ENCODE results near the gene ZNF569. TPM values are rescaled to one million over a fixed set of nuclear protein-coding genes. Genes with fewer than 3 reads are reported as not detected.

Gene ZNF569
- total and polyA plus RNA-seq, 2 experiments from 2014 or later, result 7.9 to 18.7 TPM

DNA sequence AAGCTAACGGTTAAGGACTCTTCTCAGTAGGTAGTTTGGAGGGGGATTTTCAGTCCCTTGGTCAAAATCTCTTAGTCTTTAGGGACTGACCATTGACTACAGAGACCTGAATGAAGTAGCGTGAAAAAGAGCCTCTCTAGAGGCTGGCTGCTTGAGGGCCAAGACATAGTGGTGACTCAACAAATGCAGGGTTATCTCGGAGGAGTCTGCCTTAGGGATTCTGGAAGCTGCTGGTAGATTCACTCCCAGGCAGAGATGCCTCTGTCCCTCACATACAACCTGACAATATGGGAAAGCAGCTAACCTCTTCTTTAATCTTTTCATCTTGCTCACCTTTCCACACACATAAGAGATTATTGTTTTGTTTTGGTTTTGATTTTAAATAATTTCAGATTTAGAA is 44.6 kb upstream of the ZNF569 start:
- Mint-ChIP-seq H3K9me3 (no peaks in the 10 kb centered on the region), H3K27me3 (ENCODE audit: insufficient read depth, low read depth, poor library complexity) (no peaks in the 10 kb centered on the region), H3K36me3 (ENCODE audit: low read depth) (peaks cover 59% of the 10 kb centered on the region), H3K4me3 (no peak overlapping the region), H3K4me1 (peaks cover 3% of the 10 kb centered on the region; the same call in 2 of the 3 replicates), H3K27ac (no peak overlapping the region)
- H3K4me1 ChIP-seq (ENCODE audit: insufficient read depth), result no peaks in the 10 kb centered on the region; the same call in 1 of the 2 replicates
- no peak overlapping the region for H2AFZ ChIP-seq
- H3K27me3 ChIP-seq (ENCODE audit: insufficient read depth), result no peaks in the 10 kb centered on the region
- no peaks in the 10 kb centered on the region for H4K20me1 ChIP-seq (replicated peaks; ENCODE audit: insufficient read depth)
- H3K4me2 ChIP-seq, result no peak overlapping the region
- TF ChIP-seq, protein P1, sequence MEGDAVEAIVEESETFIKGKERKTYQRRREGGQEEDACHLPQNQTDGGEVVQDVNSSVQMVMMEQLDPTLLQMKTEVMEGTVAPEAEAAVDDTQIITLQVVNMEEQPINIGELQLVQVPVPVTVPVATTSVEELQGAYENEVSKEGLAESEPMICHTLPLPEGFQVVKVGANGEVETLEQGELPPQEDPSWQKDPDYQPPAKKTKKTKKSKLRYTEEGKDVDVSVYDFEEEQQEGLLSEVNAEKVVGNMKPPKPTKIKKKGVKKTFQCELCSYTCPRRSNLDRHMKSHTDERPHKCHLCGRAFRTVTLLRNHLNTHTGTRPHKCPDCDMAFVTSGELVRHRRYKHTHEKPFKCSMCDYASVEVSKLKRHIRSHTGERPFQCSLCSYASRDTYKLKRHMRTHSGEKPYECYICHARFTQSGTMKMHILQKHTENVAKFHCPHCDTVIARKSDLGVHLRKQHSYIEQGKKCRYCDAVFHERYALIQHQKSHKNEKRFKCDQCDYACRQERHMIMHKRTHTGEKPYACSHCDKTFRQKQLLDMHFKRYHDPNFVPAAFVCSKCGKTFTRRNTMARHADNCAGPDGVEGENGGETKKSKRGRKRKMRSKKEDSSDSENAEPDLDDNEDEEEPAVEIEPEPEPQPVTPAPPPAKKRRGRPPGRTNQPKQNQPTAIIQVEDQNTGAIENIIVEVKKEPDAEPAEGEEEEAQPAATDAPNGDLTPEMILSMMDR (conservative IDR thresholded peaks at IDR 0.05; ENCODE audit: low read depth in 2 of 2), result no peak
- TF ChIP-seq NANOG (IDR thresholded peaks at IDR 0.05; ENCODE audit: borderline replicate concordance) (no peak), ZNF331 (CRISPR knock-in tag; IDR thresholded peaks at IDR 0.05; ENCODE audit: low read depth) (no peak), EZH2 (IDR thresholded peaks at IDR 0.05; ENCODE audit: low read depth, unreplicated experiment) (no peak), POLR2AphosphoS5 (IDR thresholded peaks at IDR 0.05; ENCODE audit: low read depth) (no peak), ZNF114 (CRISPR knock-in tag; IDR thresholded peaks at IDR 0.05) (no peak), CREB1 (CRISPR knock-in tag; IDR thresholded peaks at IDR 0.05; ENCODE audit: low read depth) (no peak), STAT1 (IDR thresholded peaks at IDR 0.05; ENCODE audit: unreplicated experiment) (no peak), EZH2phosphoT487 (IDR thresholded peaks at IDR 0.05; ENCODE audit: unreplicated experiment) (no peak), JUNB (IDR thresholded peaks at IDR 0.05; ENCODE audit: unreplicated experiment) (no peak)
- TF ChIP-seq, protein P2, sequence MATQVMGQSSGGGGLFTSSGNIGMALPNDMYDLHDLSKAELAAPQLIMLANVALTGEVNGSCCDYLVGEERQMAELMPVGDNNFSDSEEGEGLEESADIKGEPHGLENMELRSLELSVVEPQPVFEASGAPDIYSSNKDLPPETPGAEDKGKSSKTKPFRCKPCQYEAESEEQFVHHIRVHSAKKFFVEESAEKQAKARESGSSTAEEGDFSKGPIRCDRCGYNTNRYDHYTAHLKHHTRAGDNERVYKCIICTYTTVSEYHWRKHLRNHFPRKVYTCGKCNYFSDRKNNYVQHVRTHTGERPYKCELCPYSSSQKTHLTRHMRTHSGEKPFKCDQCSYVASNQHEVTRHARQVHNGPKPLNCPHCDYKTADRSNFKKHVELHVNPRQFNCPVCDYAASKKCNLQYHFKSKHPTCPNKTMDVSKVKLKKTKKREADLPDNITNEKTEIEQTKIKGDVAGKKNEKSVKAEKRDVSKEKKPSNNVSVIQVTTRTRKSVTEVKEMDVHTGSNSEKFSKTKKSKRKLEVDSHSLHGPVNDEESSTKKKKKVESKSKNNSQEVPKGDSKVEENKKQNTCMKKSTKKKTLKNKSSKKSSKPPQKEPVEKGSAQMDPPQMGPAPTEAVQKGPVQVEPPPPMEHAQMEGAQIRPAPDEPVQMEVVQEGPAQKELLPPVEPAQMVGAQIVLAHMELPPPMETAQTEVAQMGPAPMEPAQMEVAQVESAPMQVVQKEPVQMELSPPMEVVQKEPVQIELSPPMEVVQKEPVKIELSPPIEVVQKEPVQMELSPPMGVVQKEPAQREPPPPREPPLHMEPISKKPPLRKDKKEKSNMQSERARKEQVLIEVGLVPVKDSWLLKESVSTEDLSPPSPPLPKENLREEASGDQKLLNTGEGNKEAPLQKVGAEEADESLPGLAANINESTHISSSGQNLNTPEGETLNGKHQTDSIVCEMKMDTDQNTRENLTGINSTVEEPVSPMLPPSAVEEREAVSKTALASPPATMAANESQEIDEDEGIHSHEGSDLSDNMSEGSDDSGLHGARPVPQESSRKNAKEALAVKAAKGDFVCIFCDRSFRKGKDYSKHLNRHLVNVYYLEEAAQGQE (IDR thresholded peaks at IDR 0.05; ENCODE audit: unreplicated experiment), result no peak
- TF ChIP-seq, protein P3, sequence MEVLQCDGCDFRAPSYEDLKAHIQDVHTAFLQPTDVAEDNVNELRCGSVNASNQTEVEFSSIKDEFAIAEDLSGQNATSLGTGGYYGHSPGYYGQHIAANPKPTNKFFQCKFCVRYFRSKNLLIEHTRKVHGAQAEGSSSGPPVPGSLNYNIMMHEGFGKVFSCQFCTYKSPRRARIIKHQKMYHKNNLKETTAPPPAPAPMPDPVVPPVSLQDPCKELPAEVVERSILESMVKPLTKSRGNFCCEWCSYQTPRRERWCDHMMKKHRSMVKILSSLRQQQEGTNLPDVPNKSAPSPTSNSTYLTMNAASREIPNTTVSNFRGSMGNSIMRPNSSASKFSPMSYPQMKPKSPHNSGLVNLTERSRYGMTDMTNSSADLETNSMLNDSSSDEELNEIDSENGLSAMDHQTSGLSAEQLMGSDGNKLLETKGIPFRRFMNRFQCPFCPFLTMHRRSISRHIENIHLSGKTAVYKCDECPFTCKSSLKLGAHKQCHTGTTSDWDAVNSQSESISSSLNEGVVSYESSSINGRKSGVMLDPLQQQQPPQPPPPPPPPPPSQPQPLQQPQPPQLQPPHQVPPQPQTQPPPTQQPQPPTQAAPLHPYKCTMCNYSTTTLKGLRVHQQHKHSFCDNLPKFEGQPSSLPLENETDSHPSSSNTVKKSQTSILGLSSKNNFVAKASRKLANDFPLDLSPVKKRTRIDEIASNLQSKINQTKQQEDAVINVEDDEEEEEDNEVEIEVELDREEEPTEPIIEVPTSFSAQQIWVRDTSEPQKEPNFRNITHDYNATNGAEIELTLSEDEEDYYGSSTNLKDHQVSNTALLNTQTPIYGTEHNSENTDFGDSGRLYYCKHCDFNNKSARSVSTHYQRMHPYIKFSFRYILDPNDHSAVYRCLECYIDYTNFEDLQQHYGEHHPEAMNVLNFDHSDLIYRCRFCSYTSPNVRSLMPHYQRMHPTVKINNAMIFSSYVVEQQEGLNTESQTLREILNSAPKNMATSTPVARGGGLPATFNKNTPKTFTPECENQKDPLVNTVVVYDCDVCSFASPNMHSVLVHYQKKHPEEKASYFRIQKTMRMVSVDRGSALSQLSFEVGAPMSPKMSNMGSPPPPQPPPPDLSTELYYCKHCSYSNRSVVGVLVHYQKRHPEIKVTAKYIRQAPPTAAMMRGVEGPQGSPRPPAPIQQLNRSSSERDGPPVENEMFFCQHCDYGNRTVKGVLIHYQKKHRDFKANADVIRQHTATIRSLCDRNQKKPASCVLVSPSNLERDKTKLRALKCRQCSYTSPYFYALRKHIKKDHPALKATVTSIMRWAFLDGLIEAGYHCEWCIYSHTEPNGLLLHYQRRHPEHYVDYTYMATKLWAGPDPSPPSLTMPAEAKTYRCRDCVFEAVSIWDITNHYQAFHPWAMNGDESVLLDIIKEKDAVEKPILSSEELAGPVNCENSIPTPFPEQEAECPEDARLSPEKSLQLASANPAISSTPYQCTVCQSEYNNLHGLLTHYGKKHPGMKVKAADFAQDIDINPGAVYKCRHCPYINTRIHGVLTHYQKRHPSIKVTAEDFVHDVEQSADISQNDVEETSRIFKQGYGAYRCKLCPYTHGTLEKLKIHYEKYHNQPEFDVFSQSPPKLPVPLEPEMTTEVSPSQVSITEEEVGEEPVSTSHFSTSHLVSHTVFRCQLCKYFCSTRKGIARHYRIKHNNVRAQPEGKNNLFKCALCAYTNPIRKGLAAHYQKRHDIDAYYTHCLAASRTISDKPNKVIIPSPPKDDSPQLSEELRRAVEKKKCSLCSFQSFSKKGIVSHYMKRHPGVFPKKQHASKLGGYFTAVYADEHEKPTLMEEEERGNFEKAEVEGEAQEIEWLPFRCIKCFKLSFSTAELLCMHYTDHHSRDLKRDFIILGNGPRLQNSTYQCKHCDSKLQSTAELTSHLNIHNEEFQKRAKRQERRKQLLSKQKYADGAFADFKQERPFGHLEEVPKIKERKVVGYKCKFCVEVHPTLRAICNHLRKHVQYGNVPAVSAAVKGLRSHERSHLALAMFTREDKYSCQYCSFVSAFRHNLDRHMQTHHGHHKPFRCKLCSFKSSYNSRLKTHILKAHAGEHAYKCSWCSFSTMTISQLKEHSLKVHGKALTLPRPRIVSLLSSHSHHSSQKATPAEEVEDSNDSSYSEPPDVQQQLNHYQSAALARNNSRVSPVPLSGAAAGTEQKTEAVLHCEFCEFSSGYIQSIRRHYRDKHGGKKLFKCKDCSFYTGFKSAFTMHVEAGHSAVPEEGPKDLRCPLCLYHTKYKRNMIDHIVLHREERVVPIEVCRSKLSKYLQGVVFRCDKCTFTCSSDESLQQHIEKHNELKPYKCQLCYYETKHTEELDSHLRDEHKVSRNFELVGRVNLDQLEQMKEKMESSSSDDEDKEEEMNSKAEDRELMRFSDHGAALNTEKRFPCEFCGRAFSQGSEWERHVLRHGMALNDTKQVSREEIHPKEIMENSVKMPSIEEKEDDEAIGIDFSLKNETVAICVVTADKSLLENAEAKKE (CRISPR knock-in tag; IDR thresholded peaks at IDR 0.05), result no peak
- TF ChIP-seq, protein P4, sequence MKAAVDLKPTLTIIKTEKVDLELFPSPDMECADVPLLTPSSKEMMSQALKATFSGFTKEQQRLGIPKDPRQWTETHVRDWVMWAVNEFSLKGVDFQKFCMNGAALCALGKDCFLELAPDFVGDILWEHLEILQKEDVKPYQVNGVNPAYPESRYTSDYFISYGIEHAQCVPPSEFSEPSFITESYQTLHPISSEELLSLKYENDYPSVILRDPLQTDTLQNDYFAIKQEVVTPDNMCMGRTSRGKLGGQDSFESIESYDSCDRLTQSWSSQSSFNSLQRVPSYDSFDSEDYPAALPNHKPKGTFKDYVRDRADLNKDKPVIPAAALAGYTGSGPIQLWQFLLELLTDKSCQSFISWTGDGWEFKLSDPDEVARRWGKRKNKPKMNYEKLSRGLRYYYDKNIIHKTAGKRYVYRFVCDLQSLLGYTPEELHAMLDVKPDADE (IDR thresholded peaks at IDR 0.05), result no peak
- peaks cover 14% of the 10 kb centered on the region; the same call in 1 of the 2 replicates for H3K79me2 ChIP-seq (replicated peaks; ENCODE audit: insufficient read depth)
- H3F3A ChIP-seq (replicated peaks; ENCODE audit: low read depth), result no peaks in the 10 kb centered on the region
- no peaks in the 10 kb centered on the region for H3K9me2 ChIP-seq (ENCODE audit: insufficient read depth)
- H3K4me3 ChIP-seq, result no peak overlapping the region
- H3K36me3 ChIP-seq (ENCODE audit: insufficient read depth), result no peaks in the 10 kb centered on the region; the same call in 1 of the 2 replicates
- no peak overlapping the region for H3K27ac ChIP-seq (ENCODE audit: low read depth)
- ATAC-seq, result no peak
- DNase-seq (ENCODE audit: low spot score), result no peak

Data from GM23338 (cell line).